A673 (cell line): Measurements from ENCODE around the gene RBM20. TPM values are rescaled to one million over a fixed set of nuclear protein-coding genes. Genes with fewer than 3 reads are reported as not detected.

Experiments
- BruUV-seq: library from RNA; stranded (reverse); fragments of 400-500 nt; replicated peaks from 2 replicates; lab custom pipeline; 2021; lab: Mats Ljungman, UMichigan
- CTCF ChIA-PET: fragments of 300-600 bp; sonication (Branson Sonifier 250); formaldehyde crosslinking; loops from one replicate; lab custom pipeline; 2022; ENCODE audit warnings: antibody characterized with exemption; lab: Charles Lee
- POLR2A ChIA-PET: fragments of 300-600 bp; sonication (Branson Sonifier 250); formaldehyde crosslinking; loops from one replicate; lab custom pipeline; 2022; ENCODE audit warnings: antibody characterized with exemption; ENCODE audit not compliant: low non-redundant PET; lab: Charles Lee
- DNase-seq: peaks from one replicate; pipeline ENCODE4 v3.0.0-alpha.2; 2015; ENCODE audit warnings: low spot score
- H3K27ac ChIP-seq: fragments of 200-600 bp; sonication (generic); 2 replicates; pipeline ENCODE4 v1.5.1; 2016; ENCODE audit warnings: mixed run types, low read depth, mild to moderate bottlenecking, mixed read lengths, antibody characterized with exemption, low read length; ENCODE audit not compliant: poor library complexity, severe bottlenecking
- H3K27me3 ChIP-seq: fragments of 200-600 bp; sonication (generic); replicated peaks from 2 replicates; pipeline ENCODE4 v1.6.1; 2017; ENCODE audit warnings: mixed run types, low read depth, mild to moderate bottlenecking, mixed read lengths, antibody characterized with exemption, low read length; ENCODE audit not compliant: insufficient read depth, poor library complexity
- H3K36me3 ChIP-seq: fragments of 200-600 bp; sonication (generic); 2 replicates; pipeline ENCODE4 v1.6.1; 2016; ENCODE audit warnings: mixed run types, mild to moderate bottlenecking, mixed read lengths, antibody characterized with exemption, low read length; ENCODE audit not compliant: insufficient read depth, poor library complexity, severe bottlenecking
- H3K4me1 ChIP-seq: fragments of 200-600 bp; sonication (generic); 2 replicates; pipeline ENCODE4 v1.6.1; 2017; ENCODE audit warnings: mixed run types, mild to moderate bottlenecking, mixed read lengths, antibody characterized with exemption, low read length; ENCODE audit not compliant: insufficient read depth, poor library complexity, severe bottlenecking
- H3K4me3 ChIP-seq: fragments of 200-600 bp; sonication (generic); 2 replicates; pipeline ENCODE4 v1.5.1; 2016; ENCODE audit warnings: low read depth, mixed run types, mild to moderate bottlenecking, mixed read lengths, low read length; ENCODE audit not compliant: poor library complexity, severe bottlenecking
- H3K9me3 ChIP-seq: fragments of 200-600 bp; sonication (generic); 2 replicates; pipeline ENCODE4 v1.6.1; 2016; ENCODE audit warnings: mixed run types, low read depth, mild to moderate bottlenecking, mixed read lengths, antibody characterized with exemption, low read length; ENCODE audit not compliant: poor library complexity, severe bottlenecking
- CTCF ChIP-seq: fragments of 300-800, 200-600 bp; sonication (generic); conservative IDR thresholded peaks from 2 replicates; pipeline ENCODE4 v1.5.1; 2017; ENCODE audit warnings: low read depth, mild to moderate bottlenecking, antibody characterized with exemption, low read length, moderate library complexity, mixed read lengths
- EZH2 ChIP-seq: fragments of 200-600 bp; sonication (generic); IDR thresholded peaks from 2 replicates; pipeline ENCODE4 v1.6.1; 2017; ENCODE audit warnings: borderline replicate concordance, low read depth, mild to moderate bottlenecking, mixed read lengths, antibody characterized with exemption, low read length; ENCODE audit not compliant: poor library complexity, severe bottlenecking
- intact Hi-C: fragments of 100-400 bp; cut with micrococcal nuclease; formaldehyde crosslinking; loops from one replicate; pipeline ENCODE4 v1.10.0; 2022; ENCODE audit not compliant: unreplicated experiment
- total RNA-seq: library from RNA; stranded (reverse); gene quantifications from 2 replicates; pipeline ENCODE4 v1.2.3, GENCODE V29; 2021

RBM20 gene
- total RNA-seq, 1 experiment from 2014 or later = 1.3 TPM

GRCh38 chr10:110871298-110872084 lies 227.4 kb downstream of the RBM20 start, which contains the start of gene PDCD4:
PDCD4 (plus strand) TSS chr10:110871928; CDS start chr10:110876028, 4,100 bp downstream.
- POLR2A ChIA-PET = interaction anchor here (0.6 kb wide), 2 partner anchors 46 to 1326 kb away, joined by 4 to 5 read pairs; no protein-coding TSS in a partner anchor
- peak; percentile 99 for DNase-seq
- Histone ChIP-seq H3K27ac (peak within 1 kb of the TSS; percentile 89), H3K36me3 (no peaks in the 10 kb centered on the region), H3K4me3 (peak within 1 kb of the TSS; percentile 87), H3K27me3 (no peaks in the 10 kb centered on the region), H3K4me1 (peaks cover 3% of the 10 kb centered on the region), H3K9me3 (no peaks in the 10 kb centered on the region)
- TF ChIP-seq EZH2 = no peak
- no peak for TF ChIP-seq CTCF
- TSS peak; percentile 98 for BruUV-seq
- intact Hi-C loops = loop anchor here (5.0 kb wide), 2 partner anchors 46 to 564 kb away; partner anchors contain the start of genes BBIP1 and SHOC2
- CTCF ChIA-PET = interaction anchor here (0.6 kb wide), 1 partner anchor 36 kb away, joined by 4 read pairs; no protein-coding TSS in a partner anchor

- H3K36me3 ChIP-seq = no peaks in the 10 kb centered on the region
- H3K4me3 ChIP-seq = peak overlapping the region; percentile 87
- TF ChIP-seq CTCF = peak; percentile 27; the same call in 1 of the 2 replicates
- TF ChIP-seq EZH2 = no peak
- intact Hi-C loops = loop anchor here (5.0 kb wide), 2 partner anchors 45 to 565 kb away; partner anchors contain the start of genes BBIP1 and SHOC2
- H3K27ac ChIP-seq = peak overlapping the region; percentile 89
- H3K27me3 ChIP-seq = no peaks in the 10 kb centered on the region
- CTCF ChIA-PET = no interaction called here
- no peaks in the 10 kb centered on the region for H3K9me3 ChIP-seq
- POLR2A ChIA-PET = interaction anchor here (0.6 kb wide), 1 partner anchor 1325 kb away, joined by 5 read pairs; no protein-coding TSS in a partner anchor
- BruUV-seq = no TSS peak
- H3K4me1 ChIP-seq = peaks cover 3% of the 10 kb centered on the region
- DNase-seq = peak; percentile 89
Observed at GRCh38 chr10:110872145-110872983, 228.2 kb downstream of the RBM20 start.
